CD4-positive, alpha-beta T cell treated with Interferon alpha-2 for 1 hour (primary cell): ENCODE results near the gene S100A8.
A peak's percentile ranks its signal among the peaks of the same experiment; 100 is the strongest.
"Not testable (repeated sequence)": the region's sequence is repeated elsewhere in the genome, so short reads cannot be mapped to it uniquely, and the experiment has no call there.

Experiments
- DNase-seq, 2 donors: peaks; one replicate each; pipeline ENCODE4 v3.0.0-alpha.2; 2020 to 2022

The S100A8 gene

GRCh38 chr1:153360592-153361479 is 30.0 kb downstream of the S100A8 start:
- no peak for DNase-seq

DNA sequence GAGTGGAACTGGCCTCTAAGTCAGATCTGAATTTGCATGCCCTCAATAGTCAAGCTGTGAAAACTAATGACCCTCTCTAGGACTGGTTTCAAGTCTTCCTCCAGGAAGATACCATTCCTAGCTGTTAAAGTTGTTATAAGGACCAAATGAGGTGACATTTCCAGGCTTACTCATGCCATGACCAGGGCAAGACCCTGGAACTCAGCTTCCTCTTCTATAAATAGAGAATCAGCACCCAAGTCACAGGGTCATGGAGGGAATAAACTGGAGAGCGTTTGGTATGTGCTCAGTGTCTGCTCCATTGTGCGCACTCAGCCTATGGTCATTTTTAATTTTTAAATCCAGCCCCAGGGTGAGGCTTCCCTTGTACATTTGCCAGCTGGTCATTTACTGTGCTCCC is 30.7 kb downstream of the S100A8 start:
- DNase-seq = no peak

- no peak for DNase-seq
These were observed 31.6 kb downstream of the S100A8 start for GRCh38 chr1:153359241-153359640.

DNA sequence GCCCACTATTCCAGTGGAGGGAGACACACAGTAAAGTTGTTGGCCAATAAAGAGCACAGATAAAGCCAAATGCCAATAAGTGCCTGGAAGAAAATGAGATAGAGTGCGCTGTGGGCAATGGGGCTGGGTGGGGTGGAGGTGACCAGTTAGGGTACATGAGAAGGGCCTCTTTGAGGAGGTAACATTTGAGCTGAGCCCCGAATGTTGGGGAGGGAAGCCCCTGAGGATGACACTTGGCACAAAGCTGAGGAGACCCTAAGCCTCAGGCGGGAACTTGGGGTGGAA is 32.2 kb downstream of the S100A8 start:
- no peak for DNase-seq

- no peak for DNase-seq
These were observed 32.8 kb downstream of the S100A8 start, which contains the start of gene S100A9 for GRCh38 chr1:153357853-153358690. TSS of gene S100A9 (plus strand) at chr1:153357854. CDS start at chr1:153358284, 430 bp downstream.

GRCh38 chr1:153357076-153357852 is 33.6 kb downstream of the S100A8 start:
- peak; percentile 20 to 54 for DNase-seq

- no peak for DNase-seq
These were observed 34.3 kb downstream of the S100A8 start for GRCh38 chr1:153356392-153357075.

- peak; percentile 49 to 59 for DNase-seq
These were observed 35.3 kb downstream of the S100A8 start for GRCh38 chr1:153355445-153356071.

DNA sequence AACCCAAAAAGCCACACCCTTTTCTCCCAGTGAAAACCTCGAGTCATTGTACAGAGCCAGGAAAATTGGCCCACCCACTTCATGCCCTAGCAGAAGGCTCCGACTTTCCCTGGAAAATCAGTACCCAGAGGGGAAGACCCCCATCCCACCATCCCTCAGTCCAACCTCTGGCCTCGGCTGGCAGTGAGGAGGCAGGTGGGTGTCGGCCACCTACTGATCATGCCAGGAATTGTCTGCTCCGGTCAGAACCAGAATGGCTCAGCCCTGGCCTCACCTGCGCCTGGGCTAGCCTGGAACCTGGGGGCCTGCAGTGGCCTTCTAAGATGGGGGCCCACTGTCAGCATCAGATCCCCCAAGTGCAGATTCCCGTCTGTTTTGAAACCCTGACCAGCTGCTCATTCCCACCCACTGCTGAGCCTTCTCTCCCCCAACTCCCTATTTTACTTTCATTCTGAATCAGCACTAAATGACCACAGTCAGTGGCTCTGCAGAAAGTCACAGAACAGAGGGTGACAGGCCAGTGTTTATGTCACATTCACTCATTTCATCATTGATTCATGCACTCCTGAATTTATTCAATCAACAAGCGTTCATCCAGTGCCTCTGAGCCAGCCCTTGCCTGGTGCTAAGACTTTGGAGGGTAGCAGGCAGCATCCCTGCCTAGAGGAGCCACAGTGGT is 36.2 kb downstream of the S100A8 start:
- no peak for DNase-seq

GRCh38 chr1:153353226-153353947 is 37.5 kb downstream of the S100A8 start:
- no peak for DNase-seq

- peak; percentile 60 to 69 for DNase-seq
These were observed 38.4 kb downstream of the S100A8 start for GRCh38 chr1:153352523-153352922.

- no peak for DNase-seq
These were observed 40.4 kb downstream of the S100A8 start for GRCh38 chr1:153350321-153350957.

DNA sequence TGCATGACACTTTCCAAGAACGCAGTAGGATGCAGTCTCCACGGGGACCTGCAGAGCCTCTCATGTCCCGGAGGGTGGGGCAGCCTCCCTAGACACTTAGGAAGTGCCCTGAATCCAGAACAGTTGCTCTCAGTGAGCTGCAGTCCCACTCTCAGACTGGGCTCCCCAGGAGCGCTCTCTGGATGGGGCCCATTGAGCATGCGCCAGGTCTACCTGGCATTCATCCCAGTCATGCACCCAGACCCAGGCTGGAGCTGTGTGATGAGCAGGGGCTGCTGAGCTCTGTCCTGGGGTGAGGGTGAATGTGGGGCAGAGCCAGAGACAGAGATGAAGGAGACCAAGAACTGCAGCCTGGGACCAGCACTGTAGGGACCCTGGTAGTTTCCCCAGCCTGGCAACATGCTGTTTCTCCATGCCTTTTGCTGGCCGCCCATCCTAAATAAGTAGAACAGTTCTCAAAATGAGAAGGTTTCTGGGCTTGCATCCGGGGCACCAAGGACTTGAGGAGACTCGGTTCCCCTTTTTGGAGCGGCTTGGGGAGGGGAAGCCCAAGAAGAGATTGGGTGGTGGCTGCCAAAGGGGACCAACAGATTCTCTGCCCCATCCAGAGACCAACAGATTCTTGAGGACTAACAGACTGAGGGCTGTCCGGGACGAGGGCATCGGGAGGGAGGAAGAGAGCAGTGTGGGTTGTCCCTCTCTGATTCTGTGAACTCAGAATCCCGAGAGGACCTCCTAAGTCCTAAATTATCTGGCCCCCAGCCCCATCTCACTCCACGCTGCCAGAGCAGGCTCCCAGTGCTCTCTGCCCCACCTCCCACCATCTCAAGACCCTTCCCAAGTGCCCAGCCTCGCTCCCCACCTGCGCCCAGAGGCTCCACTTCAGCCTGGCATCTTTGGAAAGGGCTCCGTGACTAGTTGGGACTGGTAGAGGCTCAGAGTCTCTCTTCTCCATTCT is 41.2 kb downstream of the S100A8 start:
- no peak for DNase-seq

DNA sequence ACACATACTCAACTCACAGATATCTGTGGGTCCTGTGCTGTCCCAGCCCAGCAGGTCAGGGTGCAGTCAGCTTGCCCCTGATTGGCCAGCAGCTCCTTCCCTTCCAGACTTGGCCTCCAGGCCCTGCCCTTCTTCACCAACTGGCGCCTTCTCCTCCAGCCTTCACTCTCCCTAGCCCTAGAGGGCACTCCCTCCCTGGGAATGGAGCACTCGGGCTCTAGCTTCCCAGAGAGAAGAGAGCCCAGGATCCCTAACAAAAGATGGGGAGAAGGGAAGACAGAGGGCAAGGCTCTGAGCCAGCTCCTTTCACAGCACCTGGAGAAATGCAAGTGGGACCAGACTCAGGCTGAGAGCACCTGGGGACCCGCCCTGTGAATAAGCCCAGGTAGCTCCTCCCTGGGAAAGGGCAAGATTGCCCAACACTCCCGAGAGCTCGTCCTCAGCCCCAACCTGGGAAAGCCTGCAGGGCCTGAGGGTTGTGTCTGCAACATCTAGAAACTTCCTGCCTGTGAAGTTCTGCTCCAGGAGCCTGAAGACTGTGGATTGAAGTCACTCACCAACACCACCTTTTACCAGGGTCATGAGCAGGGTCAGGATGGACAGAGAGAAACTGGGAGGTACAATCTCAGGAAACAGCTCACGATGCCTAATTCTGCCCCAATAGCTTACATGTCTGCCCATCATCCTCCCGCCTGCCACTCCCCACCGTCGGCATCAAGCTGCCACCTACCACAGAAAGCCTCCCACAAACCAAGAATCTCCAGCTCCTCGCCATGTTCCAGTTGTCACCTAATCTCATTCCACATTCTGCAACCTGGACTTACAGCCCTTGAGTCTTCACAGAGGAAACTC is 42.1 kb downstream of the S100A8 start, which contains the start of gene PGLYRP4:
Gene PGLYRP4 (minus strand): TSS at position 331 of the 852 bp plus-strand sequence. CDS start 909 bp downstream, outside the sequence.
- DNase-seq = no peak

DNA sequence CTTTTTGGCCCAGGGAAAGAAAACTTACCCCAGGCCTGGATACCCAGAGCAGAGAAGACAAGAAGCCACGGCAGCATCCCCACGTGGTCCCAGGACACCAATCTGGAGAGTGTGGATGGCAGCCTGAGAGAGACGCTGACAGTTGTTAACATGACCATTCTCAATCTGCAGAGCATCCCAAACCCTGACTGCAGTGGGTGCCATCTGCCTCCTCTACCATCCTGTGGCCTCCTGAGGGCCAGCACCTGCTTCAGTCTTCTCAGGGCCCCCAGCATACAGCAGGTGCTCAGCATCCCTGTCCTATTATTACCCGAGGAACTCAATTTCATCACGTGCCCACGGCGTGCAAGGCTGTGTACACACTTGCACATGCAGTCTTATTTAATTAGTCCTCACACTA is 43.0 kb downstream of the S100A8 start:
- no peak for DNase-seq

GRCh38 chr1:153347049-153347448 is 43.8 kb downstream of the S100A8 start:
- not testable (repeated sequence) for DNase-seq

DNA sequence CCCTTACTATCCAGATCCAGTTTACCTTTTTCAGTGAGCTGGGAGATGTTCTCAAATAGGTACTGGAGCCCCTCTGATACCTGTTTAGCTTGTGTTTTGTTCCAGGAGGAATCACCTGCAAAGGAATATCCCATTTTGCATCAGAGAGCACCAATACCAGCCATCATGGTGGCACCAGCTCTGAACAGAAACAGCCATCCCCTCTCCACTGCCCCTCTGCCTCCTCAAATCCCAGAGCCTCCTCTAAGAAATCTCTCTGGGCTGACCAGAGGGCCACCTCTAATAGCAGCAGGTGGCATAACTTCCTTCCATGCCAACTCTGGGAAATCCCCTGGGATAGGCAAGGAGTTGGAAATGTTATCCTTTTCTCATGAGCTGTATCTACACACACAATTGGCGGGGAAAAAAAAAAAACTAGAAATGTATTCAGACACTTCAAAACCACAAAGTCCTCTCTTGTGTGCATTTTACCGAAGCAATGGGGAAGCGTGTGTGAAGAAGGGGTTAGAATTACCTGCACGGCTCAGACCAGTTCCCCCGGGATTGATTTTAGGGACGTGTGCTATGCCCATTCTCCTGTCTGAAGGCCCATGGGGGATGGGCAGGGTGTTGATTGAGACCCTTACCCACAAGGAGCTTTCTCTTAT is 44.7 kb downstream of the S100A8 start:
- no peak for DNase-seq
